Suppressor macrophage (primary cell): ENCODE data around the gene NRCAM.

Experiments
- DNase-seq, 4 experiments: peaks; one replicate each; pipeline ENCODE4 v3.0.0-alpha.2; 2020 to 2022

Gene NRCAM

GRCh38 chr7:108120196-108120595 is 336.0 kb downstream of the NRCAM start:
- no peak for DNase-seq

GRCh38 chr7:108118959-108119358 is 337.3 kb downstream of the NRCAM start:
- DNase-seq = no peak

- peak in 3 of 4 experiments; percentile 26 to 32 (median 28) for DNase-seq
Measured at GRCh38 chr7:108114117-108114841, 342.0 kb downstream of the NRCAM start.

- DNase-seq = no peak
Measured at GRCh38 chr7:108112683-108113082, 343.6 kb downstream of the NRCAM start.

- peak; percentile 11 to 51 (median 41) for DNase-seq
Measured at GRCh38 chr7:108109221-108109908, 346.9 kb downstream of the NRCAM start.

GRCh38 chr7:108108131-108108530 is 348.1 kb downstream of the NRCAM start:
- no peak for DNase-seq

- DNase-seq = no peak
Measured at GRCh38 chr7:108104324-108104723, 351.9 kb downstream of the NRCAM start.

- no peak for DNase-seq
Measured at GRCh38 chr7:108103558-108104298, 352.5 kb downstream of the NRCAM start.

- DNase-seq = no peak
Measured at GRCh38 chr7:108102671-108103312, 353.4 kb downstream of the NRCAM start.

- no peak for DNase-seq
Measured at GRCh38 chr7:108101759-108102158, 354.5 kb downstream of the NRCAM start.

GRCh38 chr7:108099713-108100112 is 356.5 kb downstream of the NRCAM start:
- no peak for DNase-seq

GRCh38 chr7:108097703-108098102 is 358.5 kb downstream of the NRCAM start:
- DNase-seq = peak; percentile 11 to 31 (median 24)
